CD14-positive monocyte (primary cell): ENCODE results near the gene ADH1C. TPM values are rescaled to one million over a fixed set of nuclear protein-coding genes. Genes with fewer than 3 reads are reported as not detected.

Experiments used
- DNase-seq, 3 donors: peaks; one replicate each; pipeline ENCODE4 v3.0.0-alpha.2; 2011 to 2022
- H2AFZ ChIP-seq: 2 replicates; pipeline ENCODE4 v1.6.0; 2012; ENCODE audit warnings: mild to moderate bottlenecking, low read depth, low read length, inconsistent platforms; ENCODE audit not compliant: insufficient read depth, poor library complexity, severe bottlenecking
- H3K27ac ChIP-seq, 2 donors: 1 replicate in 1 of 2; 2 replicates in 1 of 2; pipeline ENCODE4 v1.5.1; 2012 to 2013; ENCODE audit warnings: low read length in 2 of 2, control low read depth in 1 of 2, inconsistent platforms in 1 of 2, low read depth in 1 of 2, mild to moderate bottlenecking in 1 of 2
- H3K27me3 ChIP-seq, 2 donors: one replicate each; pipeline versions ENCODE4 v1.6.0 to v1.6.1; 2011 to 2013; ENCODE audit warnings: low read length in 2 of 2; ENCODE audit not compliant: control insufficient read depth in 2 of 2, insufficient read depth in 2 of 2
- H3K36me3 ChIP-seq, 2 donors: replicated peaks in 1 of 2; 1 replicate in 1 of 2; 2 replicates in 1 of 2; pipeline versions ENCODE4 v1.5.1 to v1.6.1; 2012 to 2013; ENCODE audit warnings: low read length in 2 of 2, control low read depth in 1 of 2, inconsistent platforms in 1 of 2, mild to moderate bottlenecking in 1 of 2; ENCODE audit not compliant: insufficient read depth in 2 of 2, control insufficient read depth in 1 of 2
- H3K4me1 ChIP-seq, 2 donors: 1 replicate in 1 of 2; 2 replicates in 1 of 2; pipeline versions ENCODE4 v1.5.1 to v1.6.1; 2012 to 2013; ENCODE audit warnings: low read length in 2 of 2, control low read depth in 1 of 2, inconsistent platforms in 1 of 2, mild to moderate bottlenecking in 1 of 2, moderate library complexity in 1 of 2; ENCODE audit not compliant: insufficient read depth in 2 of 2, control insufficient read depth in 1 of 2
- H3K4me2 ChIP-seq: replicated peaks from 2 replicates; pipeline ENCODE3; 2012; ENCODE audit warnings: low read length, moderate library complexity, mild to moderate bottlenecking; ENCODE audit not compliant: poor library complexity, severe bottlenecking; ENCODE audit errors: extremely low read depth
- H3K4me3 ChIP-seq, 3 experiments: fragments of 200-600 bp in 1 of 3; sonication (generic) in 1 of 3; replicated peaks in 1 of 3; 1 replicate in 2 of 3; 2 replicates in 1 of 3; pipeline ENCODE4 v1.5.1; 2011 to 2013; ENCODE audit warnings: low read length in 3 of 3, mild to moderate bottlenecking in 3 of 3, control low read depth in 2 of 3, low read depth in 2 of 3, inconsistent platforms in 1 of 3, moderate library complexity in 1 of 3
- H3K79me2 ChIP-seq: 2 replicates; pipeline ENCODE4 v1.6.0; 2012; ENCODE audit warnings: mild to moderate bottlenecking, control low read depth, inconsistent platforms, low read length, moderate library complexity; ENCODE audit not compliant: insufficient read depth
- H3K9ac ChIP-seq: 2 replicates; pipeline ENCODE4 v1.6.0; 2017; ENCODE audit warnings: low read length, mild to moderate bottlenecking; ENCODE audit not compliant: insufficient read depth, poor library complexity, severe bottlenecking
- H3K9me3 ChIP-seq, 2 donors: replicated peaks in 1 of 2; 1 replicate in 1 of 2; 2 replicates in 1 of 2; pipeline versions ENCODE4 v1.5.1 to v1.6.1; 2012 to 2013; ENCODE audit warnings: low read length in 2 of 2, control low read depth in 1 of 2; ENCODE audit not compliant: control insufficient read depth in 1 of 2, insufficient read depth in 1 of 2
- H4K20me1 ChIP-seq: 2 replicates; pipeline ENCODE4 v1.6.0; 2012; ENCODE audit warnings: mild to moderate bottlenecking, low read length, control low read depth, moderate library complexity; ENCODE audit not compliant: insufficient read depth
- H3K27ac Mint-ChIP-seq, 7 donors: one replicate each; pipeline ENCODE4 v1.8.0; 2020; ENCODE audit warnings: mild to moderate bottlenecking in 7 of 7, mixed read lengths in 7 of 7, moderate library complexity in 6 of 7, inconsistent platforms in 2 of 7
- H3K27me3 Mint-ChIP-seq, 3 donors: one replicate each; pipeline ENCODE4 v1.8.0; 2021 to 2022; ENCODE audit warnings: low read depth in 3 of 3, mild to moderate bottlenecking in 3 of 3, mixed read lengths in 3 of 3, moderate library complexity in 3 of 3, inconsistent platforms in 1 of 3
- H3K36me3 Mint-ChIP-seq, 2 donors: one replicate each; pipeline ENCODE4 v1.8.0; 2020; ENCODE audit warnings: mixed read lengths in 2 of 2, inconsistent platforms in 1 of 2, mild to moderate bottlenecking in 1 of 2
- H3K4me1 Mint-ChIP-seq: one replicate; pipeline ENCODE4 v1.8.0; 2020; ENCODE audit warnings: mild to moderate bottlenecking, mixed read lengths
- H3K4me3 Mint-ChIP-seq, 2 donors: one replicate each; pipeline ENCODE4 v1.8.0; 2020; ENCODE audit warnings: mild to moderate bottlenecking in 2 of 2, mixed read lengths in 2 of 2, moderate library complexity in 1 of 2
- H3K9me3 Mint-ChIP-seq, 7 donors: one replicate each; pipeline ENCODE4 v1.8.0; 2020 to 2022; ENCODE audit warnings: mixed read lengths in 7 of 7, mild to moderate bottlenecking in 6 of 7, moderate library complexity in 6 of 7, inconsistent platforms in 2 of 7
- CTCF ChIP-seq: fragments of 200-600 bp; IDR thresholded peaks from one replicate; pipeline ENCODE4 v1.8.0; 2022; ENCODE audit warnings: antibody characterized with exemption, mild to moderate bottlenecking
- WGBS: methylation state at CpG from one replicate; pipeline ENCODE4 v1.1.5; 2013; ENCODE audit warnings: missing lambda C conversion rate; ENCODE audit not compliant: insufficient coverage; 5-methylcytosine and 5-hydroxymethylcytosine counted together
- intact Hi-C, 2 donors: fragments of 100-400 bp; cut with micrococcal nuclease; formaldehyde crosslinking; loops; one replicate each; pipeline versions ENCODE4 v1.15.0 to v1.15.1; 2023
- polyA minus RNA-seq: library from RNA; depleted of rRNA, polyadenylated mRNA; stranded (reverse); fragments of >200 nt; gene quantifications from 2 replicates; pipeline ENCODE4 v1.2.3, GENCODE V29; 2012
- polyA plus RNA-seq, 3 donors: library from polyadenylated mRNA; depleted of rRNA in 1 of 3; unstranded in 2 of 3; stranded (reverse) in 1 of 3; fragments of 300-500 nt in 2 of 3; fragments of >200 nt in 1 of 3; fragmentation: Illumina TruSeq in 2 of 3; gene quantifications; 1 replicate in 2 of 3; 2 replicates in 1 of 3; pipeline ENCODE4 v1.2.3, GENCODE V29; 2012 to 2021
- total RNA-seq, 12 experiments: library from RNA in 1 of 12; stranded (reverse) in 1 of 12; fragments of 120-200 nt in 1 of 12; gene quantifications; one replicate each; pipeline ENCODE4 v1.2.4 and lab custom pipeline; 2013 to 2026; ENCODE audit warnings: mixed read lengths in 6 of 12, inconsistent platforms in 1 of 12

The ADH1C gene
- not detected for total RNA-seq (2013)
- polyA plus RNA-seq (not detected), polyA minus RNA-seq (not detected in 2 replicates), total RNA-seq (lab: John Stamatoyannopoulos, UW) (0 to 0.75 (median 0) reads per million in 11 experiments)

GRCh38 chr4:99352602-99353537 lies at the start of gene ADH1C:
Gene ADH1C (minus strand): TSS chr4:99352746. CDS start chr4:99352675, 71 bp downstream.
- Mint-ChIP-seq H3K4me1 (no peaks in the 10 kb centered on the region), H3K9me3 (peaks cover 3 to 23% (median 18%) of the 10 kb centered on the region in 7 donors), H3K4me3 (no peak within 1 kb of the TSS), H3K27ac (peak within 1 kb of the TSS in 2 of 7 donors; percentile 35 to 65), H3K27me3 (peaks cover 0 to 3% (median 0%) of the 10 kb centered on the region in 3 donors), H3K36me3 (no peaks in the 10 kb centered on the region)
- Histone ChIP-seq H3K27ac (no peak within 1 kb of the TSS), H2AFZ (no peak within 1 kb of the TSS), H3K4me1 (no peaks in the 10 kb centered on the region), H3K36me3 (no peaks in the 10 kb centered on the region), H4K20me1 (no peaks in the 10 kb centered on the region), H3K4me3 (no peak within 1 kb of the TSS), H3K9ac (no peak within 1 kb of the TSS), H3K4me2 (no peak within 1 kb of the TSS), H3K9me3 (peaks cover 0 to 12% of the 10 kb centered on the region in 2 donors), H3K79me2 (no peaks in the 10 kb centered on the region), H3K27me3 (no peaks in the 10 kb centered on the region)
- no peak for DNase-seq
- no peak for TF ChIP-seq CTCF
- 86% methylated on average over 7 of the region's 10 CpGs for WGBS
- intact Hi-C loops, result no loop called here

GRCh38 chr4:99400831-99401230 lies 48.3 kb upstream of the ADH1C start:
- no peak overlapping the region for H2AFZ ChIP-seq
- H3K4me3 ChIP-seq, result no peak overlapping the region
- intact Hi-C loops, result loop anchor here in 1 of 2 donors (10.0 kb wide), 1 partner anchor 936 kb away; no protein-coding TSS in a partner anchor
- Mint-ChIP-seq H3K27ac (no peak overlapping the region), H3K4me1 (peaks cover 12% of the 10 kb centered on the region), H3K36me3 (no peaks in the 10 kb centered on the region), H3K4me3 (no peak overlapping the region), H3K9me3 (peaks cover 0 to 3% (median 0%) of the 10 kb centered on the region in 7 donors), H3K27me3 (no peaks in the 10 kb centered on the region)
- H3K9me3 ChIP-seq, result no peaks in the 10 kb centered on the region
- H4K20me1 ChIP-seq, result no peaks in the 10 kb centered on the region
- peaks cover 0 to 9% of the 10 kb centered on the region in 2 donors for H3K4me1 ChIP-seq
- no peak for DNase-seq
- no peak overlapping the region for H3K9ac ChIP-seq
- no peak overlapping the region for H3K4me2 ChIP-seq
- TF ChIP-seq CTCF, result no peak
- H3K27ac ChIP-seq, result no peak overlapping the region
- no peaks in the 10 kb centered on the region for H3K27me3 ChIP-seq
- no peaks in the 10 kb centered on the region for H3K36me3 ChIP-seq
- no peaks in the 10 kb centered on the region for H3K79me2 ChIP-seq
